H9 (cell line): Measurements from ENCODE around the gene BOLA3. TPM values are rescaled to one million over a fixed set of nuclear protein-coding genes. Genes with fewer than 3 reads are reported as not detected.

Source experiments
- DNase-seq: peaks from one replicate; pipeline ENCODE4 v3.0.0-alpha.2; 2017
- H2AFZ ChIP-seq: one replicate; pipeline ENCODE4 v1.6.1; 2013; ENCODE audit warnings: mild to moderate bottlenecking, low read length, control low read depth, moderate library complexity
- H2AK5ac ChIP-seq: 2 replicates; pipeline ENCODE4 v1.6.1; 2013; ENCODE audit warnings: low read length, control low read depth, mixed read lengths; ENCODE audit not compliant: insufficient read length
- H2BK120ac ChIP-seq: one replicate; pipeline ENCODE4 v1.6.1; 2013; ENCODE audit warnings: low read depth, mild to moderate bottlenecking, low read length, control low read depth, inconsistent platforms; ENCODE audit not compliant: poor library complexity, severe bottlenecking
- H2BK12ac ChIP-seq: 2 replicates; pipeline ENCODE4 v1.6.1; 2013; ENCODE audit warnings: low read length, control low read depth, mixed read lengths, low read depth; ENCODE audit not compliant: insufficient read length
- H2BK15ac ChIP-seq: 2 replicates; pipeline ENCODE4 v1.6.1; 2013; ENCODE audit warnings: low read depth, low read length, control low read depth
- H2BK20ac ChIP-seq: one replicate; pipeline ENCODE4 v1.6.1; 2013; ENCODE audit warnings: low read depth, mild to moderate bottlenecking, low read length, control low read depth, inconsistent platforms; ENCODE audit not compliant: poor library complexity, severe bottlenecking
- H2BK5ac ChIP-seq: 2 replicates; pipeline ENCODE4 v1.6.1; 2013; ENCODE audit warnings: low read length, control low read depth, mixed read lengths; ENCODE audit not compliant: insufficient read length
- H3K14ac ChIP-seq: 2 replicates; pipeline ENCODE4 v1.6.1; 2013; ENCODE audit warnings: low read length, control low read depth; ENCODE audit not compliant: insufficient read depth
- H3K18ac ChIP-seq: 2 replicates; pipeline ENCODE4 v1.6.1; 2013; ENCODE audit warnings: low read depth, mild to moderate bottlenecking, mixed read lengths, low read length, control low read depth; ENCODE audit not compliant: insufficient read length
- H3K23ac ChIP-seq: 2 replicates; pipeline ENCODE4 v1.6.1; 2013; ENCODE audit warnings: low read length, control low read depth, mixed read lengths, low read depth; ENCODE audit not compliant: insufficient read length
- H3K23me2 ChIP-seq: 2 replicates; pipeline ENCODE4 v1.6.1; 2013; ENCODE audit warnings: low read depth, mild to moderate bottlenecking, mixed read lengths, low read length, control low read depth; ENCODE audit not compliant: insufficient read length, poor library complexity, severe bottlenecking
- H3K27ac ChIP-seq: 2 replicates; pipeline ENCODE4 v1.5.1; 2013; ENCODE audit warnings: low read length, control low read depth, mixed read lengths, low read depth; ENCODE audit not compliant: insufficient read length
- H3K27me3 ChIP-seq: 2 replicates; pipeline ENCODE4 v1.6.1; 2013; ENCODE audit warnings: low read length, control low read depth, inconsistent platforms; ENCODE audit not compliant: insufficient read depth
- H3K4ac ChIP-seq: 2 replicates; pipeline ENCODE4 v1.6.1; 2013; ENCODE audit warnings: low read depth, mild to moderate bottlenecking, control low read depth, inconsistent platforms, low read length, moderate library complexity
- H3K4me1 ChIP-seq: 2 replicates; pipeline ENCODE4 v1.6.1; 2013; ENCODE audit warnings: low read length, control low read depth, inconsistent platforms; ENCODE audit not compliant: insufficient read depth
- H3K4me2 ChIP-seq: 2 replicates; pipeline ENCODE4 v1.6.1; 2013; ENCODE audit warnings: low read length, control low read depth, mixed read lengths; ENCODE audit not compliant: insufficient read length, insufficient read depth
- H3K56ac ChIP-seq: 2 replicates; pipeline ENCODE4 v1.6.1; 2013; ENCODE audit warnings: low read depth, mild to moderate bottlenecking, mixed read lengths, low read length, control low read depth; ENCODE audit not compliant: insufficient read length
- H3K79me1 ChIP-seq: 2 replicates; pipeline ENCODE4 v1.6.1; 2013; ENCODE audit warnings: low read depth, mild to moderate bottlenecking, moderate library complexity, low read length, control low read depth, inconsistent platforms; ENCODE audit not compliant: insufficient read depth, poor library complexity, severe bottlenecking
- H3K79me2 ChIP-seq: 2 replicates; pipeline ENCODE4 v1.6.1; 2013; ENCODE audit warnings: low read length, control low read depth, inconsistent platforms; ENCODE audit not compliant: insufficient read depth
- H3K9ac ChIP-seq: 2 replicates; pipeline ENCODE4 v1.6.1; 2013; ENCODE audit warnings: low read length, control low read depth, mixed read lengths; ENCODE audit not compliant: insufficient read length; ENCODE audit errors: extremely low read depth
- H3K9me3 ChIP-seq: one replicate; pipeline ENCODE4 v1.6.1; 2013; ENCODE audit warnings: low read depth, low read length, inconsistent platforms; ENCODE audit not compliant: control insufficient read depth
- H3T11ph ChIP-seq: one replicate; pipeline ENCODE4 v1.6.1; 2013; ENCODE audit warnings: mild to moderate bottlenecking, low read length, control low read depth, inconsistent platforms
- H4K20me1 ChIP-seq: one replicate; pipeline ENCODE4 v1.6.1; 2013; ENCODE audit not compliant: control insufficient read depth, insufficient read length, insufficient read depth
- H4K5ac ChIP-seq: 2 replicates; pipeline ENCODE4 v1.6.1; 2013; ENCODE audit warnings: low read depth, mild to moderate bottlenecking, mixed read lengths, low read length, control low read depth; ENCODE audit not compliant: insufficient read length
- H4K8ac ChIP-seq: replicated peaks from 2 replicates; pipeline ENCODE4 v1.6.1; 2013; ENCODE audit warnings: low read length, control low read depth, mixed read lengths, low read depth; ENCODE audit not compliant: insufficient read length
- H4K91ac ChIP-seq: 2 replicates; pipeline ENCODE4 v1.6.1; 2013; ENCODE audit warnings: low read depth, mild to moderate bottlenecking, moderate library complexity, mixed read lengths, low read length, control low read depth; ENCODE audit not compliant: insufficient read length
- H3K27ac Mint-ChIP-seq, 3 experiments: 2 replicates in 2 of 3; 3 replicates in 1 of 3; pipeline ENCODE4 v1.8.0; 2020 to 2021; ENCODE audit warnings: mixed read lengths in 3 of 3, mild to moderate bottlenecking in 1 of 3, moderate library complexity in 1 of 3
- H3K27me3 Mint-ChIP-seq: 2 replicates; pipeline ENCODE4 v1.8.0; 2021; ENCODE audit warnings: low read depth, mild to moderate bottlenecking, moderate library complexity, mixed read lengths
- H3K36me3 Mint-ChIP-seq, 3 experiments: 2 replicates in 2 of 3; 3 replicates in 1 of 3; pipeline ENCODE4 v1.8.0; 2020 to 2021; ENCODE audit warnings: low read depth in 3 of 3, mixed read lengths in 3 of 3; ENCODE audit not compliant: insufficient read depth in 1 of 3
- H3K4me1 Mint-ChIP-seq, 2 experiments: 2 replicates each; pipeline ENCODE4 v1.8.0; 2020; ENCODE audit warnings: mixed read lengths in 2 of 2
- H3K4me3 Mint-ChIP-seq, 2 experiments: 2 replicates in 1 of 2; 3 replicates in 1 of 2; pipeline ENCODE4 v1.8.0; 2020 to 2021; ENCODE audit warnings: mild to moderate bottlenecking in 2 of 2, mixed read lengths in 2 of 2, moderate library complexity in 1 of 2
- H3K9me3 Mint-ChIP-seq, 2 experiments: 2 replicates in 1 of 2; 3 replicates in 1 of 2; pipeline ENCODE4 v1.8.0; 2020; ENCODE audit warnings: mild to moderate bottlenecking in 2 of 2, mixed read lengths in 2 of 2, moderate library complexity in 1 of 2
- WGBS: extraction: QIAGEN DNeasy Blood & Tissue Kit; methylation state at CpG from one replicate; pipeline ENCODE4 v1.1.7; 2013; ENCODE audit warnings: missing lambda C conversion rate, low lambda C conversion rate, mixed read lengths; ENCODE audit not compliant: insufficient read length; ENCODE audit errors: extremely low coverage; 5-methylcytosine and 5-hydroxymethylcytosine counted together
- total RNA-seq: library from RNA; stranded (reverse); gene quantifications from 2 replicates; pipeline ENCODE4 v1.2.1, GENCODE V29; 2021
- TF ChIP-seq, protein P1 (sequence below): fragments of 200-600 bp; sonication (generic); conservative IDR thresholded peaks from 3 replicates; pipeline ENCODE4 v1.8.0; 2021; ENCODE audit warnings: antibody characterized with exemption, mild to moderate bottlenecking

BOLA3 gene
- total RNA-seq, 1 experiment from 2014 or later = 45.0 TPM

DNA sequence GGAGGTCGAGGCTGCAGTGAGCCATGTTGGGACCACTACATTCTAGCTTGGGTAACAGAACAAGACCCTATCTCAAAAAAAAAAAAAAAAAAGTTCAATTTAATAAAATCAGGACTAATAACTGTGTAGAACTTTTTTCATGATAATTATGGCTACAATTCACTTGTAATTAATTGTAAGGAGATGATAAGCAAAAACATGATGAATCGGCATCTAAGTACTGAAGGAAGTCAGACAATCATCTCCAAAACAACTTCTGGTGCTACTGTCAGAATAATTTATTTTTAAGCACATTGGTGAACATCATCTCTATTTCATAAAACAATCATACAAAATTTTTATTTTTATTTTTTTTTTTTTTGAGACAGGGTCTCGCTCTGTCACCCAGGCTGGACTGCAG lies 41.0 kb upstream of the BOLA3 start:
- Histone ChIP-seq H3K4me2 (no peak overlapping the region), H2BK12ac (no peak overlapping the region), H2BK15ac (no peak overlapping the region), H3K23me2 (no peaks in the 10 kb centered on the region), H3K9me3 (no peaks in the 10 kb centered on the region), H3K18ac (peak overlapping the region; percentile 78), H2BK5ac (no peak overlapping the region), H3K79me1 (no peaks in the 10 kb centered on the region), H3K4ac (no peak overlapping the region), H2AK5ac (no peak overlapping the region), H4K20me1 (no peaks in the 10 kb centered on the region), H3K27me3 (no peaks in the 10 kb centered on the region), H3K23ac (no peak overlapping the region), H4K5ac (no peak overlapping the region), H2BK120ac (no peak overlapping the region), H3T11ph (no peak overlapping the region), H3K79me2 (no peaks in the 10 kb centered on the region), H2BK20ac (no peak overlapping the region), H3K4me1 (peaks cover 10% of the 10 kb centered on the region; the same call in 1 of the 2 replicates), H3K14ac (no peak overlapping the region), H3K27ac (no peak overlapping the region), H4K8ac (no peak overlapping the region), H3K56ac (no peak overlapping the region), H2AFZ (no peak overlapping the region), H3K9ac (no peak overlapping the region), H4K91ac (no peak overlapping the region)
- WGBS = no CpG with 5 or more reads among the region's 3 CpGs
- H3K4me3 Mint-ChIP-seq = no peak overlapping the region
- no peak overlapping the region for H3K27ac Mint-ChIP-seq
- H3K4me1 Mint-ChIP-seq = peaks cover 29% of the 10 kb centered on the region in 2 experiments
- no peaks in the 10 kb centered on the region for H3K36me3 Mint-ChIP-seq
- no peaks in the 10 kb centered on the region for H3K9me3 Mint-ChIP-seq
- H3K27me3 Mint-ChIP-seq = no peaks in the 10 kb centered on the region
- TF ChIP-seq, protein P1, sequence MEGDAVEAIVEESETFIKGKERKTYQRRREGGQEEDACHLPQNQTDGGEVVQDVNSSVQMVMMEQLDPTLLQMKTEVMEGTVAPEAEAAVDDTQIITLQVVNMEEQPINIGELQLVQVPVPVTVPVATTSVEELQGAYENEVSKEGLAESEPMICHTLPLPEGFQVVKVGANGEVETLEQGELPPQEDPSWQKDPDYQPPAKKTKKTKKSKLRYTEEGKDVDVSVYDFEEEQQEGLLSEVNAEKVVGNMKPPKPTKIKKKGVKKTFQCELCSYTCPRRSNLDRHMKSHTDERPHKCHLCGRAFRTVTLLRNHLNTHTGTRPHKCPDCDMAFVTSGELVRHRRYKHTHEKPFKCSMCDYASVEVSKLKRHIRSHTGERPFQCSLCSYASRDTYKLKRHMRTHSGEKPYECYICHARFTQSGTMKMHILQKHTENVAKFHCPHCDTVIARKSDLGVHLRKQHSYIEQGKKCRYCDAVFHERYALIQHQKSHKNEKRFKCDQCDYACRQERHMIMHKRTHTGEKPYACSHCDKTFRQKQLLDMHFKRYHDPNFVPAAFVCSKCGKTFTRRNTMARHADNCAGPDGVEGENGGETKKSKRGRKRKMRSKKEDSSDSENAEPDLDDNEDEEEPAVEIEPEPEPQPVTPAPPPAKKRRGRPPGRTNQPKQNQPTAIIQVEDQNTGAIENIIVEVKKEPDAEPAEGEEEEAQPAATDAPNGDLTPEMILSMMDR = no peak
- no peak for DNase-seq
